HG02970 (cell line): ENCODE measurements around the gene PM20D2.

ENCODE experiments used
- ATAC-seq: cut with Tn5 transposase; IDR thresholded peaks from one replicate; pipeline ENCODE4 v1.9.1; 2021; ENCODE audit warnings: mild to moderate bottlenecking, moderate library complexity, moderate number of reproducible peaks; ENCODE audit not compliant: unreplicated experiment, low FRiP score

Gene PM20D2

DNA sequence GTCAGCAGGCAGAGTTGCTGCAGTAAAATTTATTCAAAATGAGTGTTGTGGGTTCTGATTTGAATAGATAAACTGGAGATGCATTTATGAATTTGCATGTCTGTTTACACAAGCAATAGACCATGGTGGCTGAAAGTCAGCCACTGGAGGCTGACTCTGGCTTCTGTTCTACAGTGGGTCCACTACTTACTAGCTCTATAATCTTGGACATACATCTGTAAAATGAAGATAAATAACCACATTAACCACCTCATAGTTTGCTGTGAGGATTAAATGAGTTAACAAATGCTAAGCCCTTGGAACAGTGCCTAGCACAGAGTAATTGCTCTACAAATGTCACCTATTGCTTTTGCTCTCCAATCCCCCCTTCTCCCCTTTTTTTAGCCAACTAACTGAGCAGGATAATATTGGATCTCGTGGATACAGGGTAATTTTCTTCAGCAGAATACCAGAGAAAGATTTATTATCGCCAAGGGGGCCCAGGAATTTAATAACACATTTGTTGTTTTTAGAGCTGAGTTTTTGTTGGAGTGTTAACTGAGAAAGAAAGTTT is 1.4 kb upstream of the PM20D2 start:
- no peak for ATAC-seq

- ATAC-seq, result peak; percentile 38
These were observed 532 bp upstream of the PM20D2 start for GRCh38 chr6:89145091-89145955.

GRCh38 chr6:89146718-89147700 is 1.2 kb downstream of the PM20D2 start:
- no peak for ATAC-seq

DNA sequence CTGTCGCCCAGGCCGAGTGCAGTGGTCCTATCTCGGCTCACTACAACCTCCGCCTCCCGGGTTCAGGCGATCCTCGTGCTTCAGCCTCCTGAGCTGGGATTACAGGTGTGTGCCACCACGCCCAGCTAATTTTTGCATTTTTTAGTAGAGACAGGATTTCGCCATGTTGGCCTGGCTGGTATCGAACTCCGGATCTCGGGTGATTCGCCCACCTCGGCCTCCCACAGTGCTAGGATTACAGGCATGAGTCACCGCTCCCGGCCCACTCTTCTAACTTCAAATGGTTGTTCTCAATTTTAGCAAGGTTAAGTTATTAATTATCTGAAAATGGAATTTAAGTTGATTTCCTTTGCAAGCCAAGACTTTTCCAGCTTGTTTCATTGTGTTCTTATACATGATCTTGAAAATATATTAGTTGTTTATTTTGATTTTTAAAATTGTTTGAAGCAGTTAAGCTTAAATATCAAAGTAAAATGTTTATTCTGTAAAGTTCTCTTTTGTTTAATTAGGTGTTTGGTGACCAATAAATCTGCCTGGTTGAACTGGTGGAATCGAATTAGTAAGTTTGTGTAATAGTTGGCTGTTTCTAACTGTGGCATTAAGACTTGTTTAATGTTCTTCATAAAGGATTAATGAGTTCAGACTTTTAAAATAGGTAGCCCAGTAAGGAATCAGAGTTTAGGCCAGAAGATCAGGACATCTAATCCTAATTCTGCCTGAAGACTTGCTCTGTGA is 2.3 kb downstream of the PM20D2 start:
- ATAC-seq, result no peak

DNA sequence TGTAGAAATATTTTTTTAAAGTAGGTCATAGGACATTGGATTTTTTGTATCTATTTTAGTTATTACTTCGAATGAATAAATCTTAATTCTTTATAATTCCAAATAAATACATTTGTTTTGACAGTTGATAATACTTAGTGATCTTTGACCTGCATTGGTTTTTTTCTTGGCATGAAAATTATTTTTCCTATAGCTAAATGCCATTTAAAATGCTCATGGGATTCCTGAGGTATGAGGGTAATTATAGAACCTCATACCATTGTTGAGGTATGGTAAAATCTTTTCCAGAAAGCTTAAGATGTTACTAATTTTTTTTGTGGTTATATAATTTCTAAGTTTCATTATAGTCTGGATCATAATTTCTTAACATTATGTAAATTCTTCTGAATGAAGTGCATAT is 8.3 kb downstream of the PM20D2 start:
- ATAC-seq, result no peak

- ATAC-seq, result no peak
These were observed 14.7 kb downstream of the PM20D2 start for GRCh38 chr6:89160331-89161092.

DNA sequence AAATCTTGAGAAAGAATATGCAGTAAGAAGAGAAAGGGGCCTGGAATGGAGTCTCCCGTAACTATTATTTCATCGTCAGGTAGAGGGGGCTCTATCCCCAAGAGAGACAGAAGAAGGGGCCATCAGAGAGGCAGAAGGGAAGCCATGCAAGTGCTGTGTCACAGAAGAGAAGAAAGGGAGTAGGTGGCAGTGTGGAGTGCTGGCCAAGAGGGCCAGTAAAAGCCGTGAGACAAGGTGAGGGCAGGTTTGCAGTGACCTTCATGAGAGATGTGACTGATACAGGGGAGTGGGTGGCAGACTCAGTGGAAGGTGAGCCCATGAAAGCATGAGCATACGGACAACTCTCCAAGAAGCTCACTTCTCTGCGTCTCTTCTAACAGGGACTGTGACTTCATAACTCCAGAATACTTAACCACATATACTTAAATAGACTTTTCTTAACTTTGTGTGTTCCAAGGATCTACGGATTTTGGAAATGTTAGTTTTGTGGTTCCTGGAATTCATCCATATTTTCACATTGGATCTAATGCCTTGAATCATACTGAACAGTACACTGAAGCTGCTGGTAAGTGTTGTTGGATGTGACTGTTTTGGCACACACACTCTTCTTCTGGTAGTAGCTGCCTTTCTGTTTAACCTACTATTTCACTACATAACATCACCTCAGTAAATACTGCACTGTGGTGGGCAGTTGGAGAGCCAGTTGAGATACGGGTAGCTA is 15.6 kb downstream of the PM20D2 start:
- ATAC-seq, result no peak

DNA sequence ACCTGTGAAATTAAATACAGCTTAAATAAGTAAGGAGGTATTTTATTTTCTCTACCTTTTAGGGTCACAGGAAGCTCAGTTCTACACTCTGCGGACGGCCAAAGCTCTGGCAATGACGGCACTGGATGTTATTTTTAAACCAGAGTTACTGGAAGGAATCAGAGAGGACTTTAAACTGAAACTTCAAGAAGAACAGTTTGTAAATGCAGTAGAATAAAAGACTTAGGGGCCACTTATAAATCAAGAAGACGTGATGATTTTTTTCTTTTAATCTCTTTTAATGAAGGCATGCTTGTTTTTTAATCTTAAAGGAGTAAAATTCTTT is 16.2 kb downstream of the PM20D2 start:
- no peak for ATAC-seq

GRCh38 chr6:89172131-89172530 is 26.3 kb downstream of the PM20D2 start:
- no peak for ATAC-seq

- ATAC-seq, result no peak
These were observed 27.8 kb downstream of the PM20D2 start for GRCh38 chr6:89173634-89174033.

GRCh38 chr6:89180112-89180511 is 34.3 kb downstream of the PM20D2 start:
- no peak for ATAC-seq

DNA sequence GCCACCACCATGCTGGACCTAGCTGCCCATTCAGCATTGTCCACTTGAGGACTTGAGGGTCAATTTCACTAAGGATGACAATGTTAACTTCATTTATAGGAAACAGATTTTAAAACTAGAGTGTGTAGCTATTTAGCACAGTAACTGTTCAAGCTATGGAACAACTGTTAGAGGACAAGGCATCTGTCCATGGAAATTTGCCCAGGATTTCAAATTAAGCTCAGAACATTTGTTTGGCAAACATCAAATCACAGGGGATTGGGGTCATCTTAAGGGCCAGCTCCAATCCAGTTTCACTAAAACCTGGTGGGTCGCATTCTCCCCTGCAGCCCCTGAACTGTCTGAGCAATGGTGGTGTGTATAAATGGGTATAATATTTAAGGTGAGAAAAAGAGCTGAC is 35.1 kb downstream of the PM20D2 start:
- ATAC-seq, result no peak

GRCh38 chr6:89183294-89183693 is 37.4 kb downstream of the PM20D2 start:
- no peak for ATAC-seq

DNA sequence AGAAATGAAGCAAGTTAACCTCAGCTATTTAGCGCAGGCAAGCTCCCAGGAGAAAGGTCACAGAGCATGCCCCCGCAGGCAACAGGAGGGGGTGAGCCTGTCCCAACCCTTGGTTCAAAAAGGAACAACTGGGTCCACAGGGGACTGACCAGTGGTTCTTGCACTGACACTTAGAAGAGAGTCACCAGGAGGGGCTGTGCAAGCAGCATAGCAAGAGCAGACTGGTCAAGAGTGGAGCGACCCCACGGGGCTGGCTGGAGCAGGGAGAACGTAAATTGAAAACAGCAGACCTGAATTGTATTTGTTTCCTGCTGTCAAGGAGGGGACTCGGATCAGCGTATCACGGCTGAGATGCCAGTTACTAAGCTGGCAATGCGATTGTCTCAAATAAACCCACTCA is 38.5 kb downstream of the PM20D2 start:
- no peak for ATAC-seq

GRCh38 chr6:89186762-89187161 is 40.9 kb downstream of the PM20D2 start:
- no peak for ATAC-seq

GRCh38 chr6:89187504-89187903 is 41.6 kb downstream of the PM20D2 start:
- ATAC-seq, result no peak

DNA sequence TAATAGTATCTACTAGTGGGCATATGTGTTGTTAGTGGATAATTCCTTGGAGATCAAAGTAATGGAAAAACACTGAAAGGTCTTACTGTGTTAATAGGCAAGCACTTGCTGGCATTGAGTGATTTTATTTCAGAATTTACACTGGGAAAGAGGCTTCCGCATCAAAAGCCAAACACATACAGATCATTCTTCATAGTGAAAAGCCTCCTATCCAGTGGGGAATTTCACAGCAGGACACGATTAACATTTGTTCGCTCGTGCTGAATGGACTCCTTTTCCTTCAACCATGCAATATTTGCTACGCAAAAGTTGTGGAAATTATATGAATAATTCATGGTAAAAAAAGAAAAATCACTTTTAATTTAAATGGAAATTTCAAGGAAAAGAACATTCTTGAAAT is 44.9 kb downstream of the PM20D2 start:
- ATAC-seq, result no peak

- ATAC-seq, result no peak
These were observed 48.7 kb downstream of the PM20D2 start for GRCh38 chr6:89194559-89194958.

- ATAC-seq, result no peak
These were observed 51.3 kb downstream of the PM20D2 start for GRCh38 chr6:89197141-89197540.
